Esophagus (tissue), 2 donors: ENCODE data around the gene ARHGEF3. TPM values are rescaled to one million over a fixed set of nuclear protein-coding genes. Genes with fewer than 3 reads are reported as not detected.
"Not testable (repeated sequence)": the region's sequence is repeated elsewhere in the genome, so short reads cannot be mapped to it uniquely, and the experiment has no call there.

Experiments used
- H3K27ac ChIP-seq, 2 donors: one replicate each; pipeline ENCODE4 v1.5.1; 2013; ENCODE audit warnings: low read depth in 2 of 2, mild to moderate bottlenecking in 2 of 2, inconsistent platforms in 1 of 2, low read length in 1 of 2, moderate library complexity in 1 of 2
- H3K27me3 ChIP-seq, 2 donors: one replicate each; pipeline ENCODE4 v1.6.1; 2013; ENCODE audit warnings: low read length in 2 of 2, control low read depth in 1 of 2, mild to moderate bottlenecking in 1 of 2; ENCODE audit not compliant: insufficient read depth in 2 of 2, control insufficient read depth in 1 of 2
- H3K36me3 ChIP-seq, 2 donors: one replicate each; pipeline ENCODE4 v1.6.1; 2013; ENCODE audit warnings: low read length in 1 of 2; ENCODE audit not compliant: control insufficient read depth in 2 of 2, insufficient read depth in 2 of 2
- H3K4me1 ChIP-seq, 2 donors: one replicate each; pipeline ENCODE4 v1.6.1; 2013; ENCODE audit warnings: low read length in 1 of 2; ENCODE audit not compliant: control insufficient read depth in 2 of 2, insufficient read depth in 2 of 2
- H3K4me3 ChIP-seq, 2 donors: one replicate each; pipeline ENCODE4 v1.5.1; 2013; ENCODE audit warnings: low read length in 2 of 2, mild to moderate bottlenecking in 2 of 2, low read depth in 1 of 2, moderate library complexity in 1 of 2
- H3K9me3 ChIP-seq, 2 donors: one replicate each; pipeline ENCODE4 v1.6.1; 2013; ENCODE audit warnings: mild to moderate bottlenecking in 2 of 2, low read depth in 1 of 2, low read length in 1 of 2, moderate library complexity in 1 of 2; ENCODE audit not compliant: control insufficient read depth in 2 of 2, insufficient read depth in 1 of 2
- WGBS, 2 donors: extraction: QIAGEN DNeasy Blood & Tissue Kit; methylation state at CpG; one replicate each; pipeline ENCODE4 v1.1.7; 2013; 5-methylcytosine and 5-hydroxymethylcytosine counted together
- polyA plus RNA-seq, 2 donors: library from polyadenylated mRNA; stranded (reverse); fragments of 200-250 nt; gene quantifications; one replicate each; pipeline ENCODE4 v1.2.3, GENCODE V29; 2013
- donor health status: healthy with polysubstance abuse.
- donor health status: Bipolar disorder and iron deficiency.

The ARHGEF3 gene
- polyA plus RNA-seq, 2 donors: 11.1 to 13.2 TPM

DNA sequence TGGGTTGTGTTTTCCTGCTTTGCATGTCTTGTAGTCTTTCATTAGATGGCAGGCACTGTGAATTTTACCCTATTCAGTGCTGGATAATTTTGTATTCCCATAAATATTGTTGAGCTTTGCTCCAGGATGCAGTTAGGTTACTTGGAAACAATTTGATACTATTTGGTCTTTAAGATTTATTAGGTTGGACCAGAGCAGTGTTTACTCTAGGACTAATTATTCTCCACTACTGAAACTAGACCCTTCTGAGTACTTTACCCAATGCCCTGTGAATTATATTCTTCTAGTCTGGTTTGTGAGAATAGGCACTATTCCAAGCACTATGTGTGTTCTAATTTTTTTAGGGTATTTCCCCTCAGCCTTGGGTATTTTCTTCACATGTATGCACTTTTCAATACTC lies 80.9 kb downstream of the ARHGEF3 start:
- Histone ChIP-seq H3K36me3 (peaks cover 3 to 4% of the 10 kb centered on the region in 2 donors), H3K9me3 (no peaks in the 10 kb centered on the region), H3K27ac (no peak overlapping the region), H3K4me1 (no peaks in the 10 kb centered on the region), H3K4me3 (no peak overlapping the region), H3K27me3 (no peaks in the 10 kb centered on the region)

- H3K36me3 ChIP-seq, H3K27me3 ChIP-seq, H3K27ac ChIP-seq, H3K4me3 ChIP-seq, H3K9me3 ChIP-seq, H3K4me1 ChIP-seq: not testable (repeated sequence)
- 95 to 97% methylated on average over 21 of the region's 21 CpGs for WGBS, 2 donors
Measured at GRCh38 chr3:56718809-56719208, 82.9 kb downstream of the ARHGEF3 start.

DNA sequence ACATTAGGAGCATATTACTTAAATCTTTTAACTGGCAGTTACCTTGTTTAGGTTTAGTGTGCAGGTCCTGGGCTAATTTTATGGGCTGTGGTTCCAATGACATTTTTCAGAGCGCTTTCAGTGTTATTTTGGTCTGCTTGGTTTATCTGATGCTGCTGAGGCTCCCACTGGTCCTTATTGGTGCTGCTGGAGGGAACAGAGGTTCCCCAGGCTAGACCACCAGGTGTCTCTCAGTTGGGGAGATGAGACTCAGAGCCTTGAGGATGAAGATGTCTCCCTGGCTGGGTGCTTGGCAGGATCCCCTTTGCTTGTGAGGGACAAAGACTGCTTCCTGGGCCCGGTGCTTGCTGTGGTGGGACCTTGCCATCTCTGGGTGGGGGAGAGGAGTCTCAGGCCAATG lies 90.4 kb downstream of the ARHGEF3 start:
- Histone ChIP-seq H3K27me3 (no peaks in the 10 kb centered on the region), H3K4me1 (no peaks in the 10 kb centered on the region), H3K9me3 (no peaks in the 10 kb centered on the region), H3K4me3 (no peak overlapping the region), H3K27ac (no peak overlapping the region), H3K36me3 (no peaks in the 10 kb centered on the region)
- WGBS, 2 donors: 89 to 92% methylated on average over 2 of the region's 2 CpGs

DNA sequence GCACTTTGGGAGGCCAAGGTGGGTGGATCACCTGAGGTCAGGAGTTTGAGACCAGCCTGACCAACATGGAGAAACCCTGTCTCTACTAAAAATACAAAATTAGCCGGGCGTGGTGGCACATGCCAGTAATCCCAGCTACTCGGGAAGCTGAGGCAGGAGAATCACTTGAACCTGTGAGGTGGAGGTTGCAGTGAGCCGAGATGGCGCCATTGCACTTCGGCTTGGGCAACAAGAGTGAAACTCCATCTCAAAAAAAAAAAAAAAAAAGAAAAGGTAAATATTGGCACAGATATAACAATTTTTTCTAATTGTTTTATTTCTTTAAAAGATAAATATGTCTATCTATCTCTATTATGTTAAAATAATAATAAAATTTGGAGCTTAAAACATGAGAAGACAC lies 94.3 kb downstream of the ARHGEF3 start:
- H3K36me3 ChIP-seq, H3K4me1 ChIP-seq, H3K9me3 ChIP-seq, H3K27me3 ChIP-seq, H3K4me3 ChIP-seq, H3K27ac ChIP-seq: not testable (repeated sequence)
- 88 to 93% methylated on average over 6 of the region's 6 CpGs for WGBS, 2 donors

DNA sequence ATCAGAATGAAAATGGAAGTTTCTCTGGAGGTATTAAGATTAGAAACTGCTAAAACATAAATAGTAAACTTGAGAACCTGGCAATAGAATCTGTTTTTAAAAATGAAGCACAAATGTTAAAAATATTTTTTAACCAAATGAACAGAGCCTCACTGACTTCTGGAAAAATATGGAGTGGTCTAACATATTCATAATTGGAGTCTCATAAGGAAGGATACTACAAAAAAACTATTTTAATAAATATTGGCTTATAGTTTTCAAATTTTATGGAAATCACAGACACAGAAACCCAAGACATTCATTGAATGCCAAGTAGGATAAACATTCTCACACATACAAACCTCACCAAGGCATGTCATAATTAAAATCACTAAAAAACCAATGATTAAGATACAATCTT lies 95.1 kb downstream of the ARHGEF3 start:
- Histone ChIP-seq H3K9me3 (no peaks in the 10 kb centered on the region), H3K27ac (no peak overlapping the region), H3K4me3 (no peak overlapping the region), H3K36me3 (no peaks in the 10 kb centered on the region), H3K27me3 (no peaks in the 10 kb centered on the region), H3K4me1 (no peaks in the 10 kb centered on the region)

GRCh38 chr3:56704706-56705105 lies 97.0 kb downstream of the ARHGEF3 start:
- Histone ChIP-seq H3K9me3 (no peaks in the 10 kb centered on the region), H3K27me3 (no peaks in the 10 kb centered on the region), H3K36me3 (no peaks in the 10 kb centered on the region), H3K4me3 (no peak overlapping the region), H3K4me1 (no peaks in the 10 kb centered on the region), H3K27ac (no peak overlapping the region)
- WGBS, 2 donors: 79 to 90% methylated on average over 3 of the region's 3 CpGs

DNA sequence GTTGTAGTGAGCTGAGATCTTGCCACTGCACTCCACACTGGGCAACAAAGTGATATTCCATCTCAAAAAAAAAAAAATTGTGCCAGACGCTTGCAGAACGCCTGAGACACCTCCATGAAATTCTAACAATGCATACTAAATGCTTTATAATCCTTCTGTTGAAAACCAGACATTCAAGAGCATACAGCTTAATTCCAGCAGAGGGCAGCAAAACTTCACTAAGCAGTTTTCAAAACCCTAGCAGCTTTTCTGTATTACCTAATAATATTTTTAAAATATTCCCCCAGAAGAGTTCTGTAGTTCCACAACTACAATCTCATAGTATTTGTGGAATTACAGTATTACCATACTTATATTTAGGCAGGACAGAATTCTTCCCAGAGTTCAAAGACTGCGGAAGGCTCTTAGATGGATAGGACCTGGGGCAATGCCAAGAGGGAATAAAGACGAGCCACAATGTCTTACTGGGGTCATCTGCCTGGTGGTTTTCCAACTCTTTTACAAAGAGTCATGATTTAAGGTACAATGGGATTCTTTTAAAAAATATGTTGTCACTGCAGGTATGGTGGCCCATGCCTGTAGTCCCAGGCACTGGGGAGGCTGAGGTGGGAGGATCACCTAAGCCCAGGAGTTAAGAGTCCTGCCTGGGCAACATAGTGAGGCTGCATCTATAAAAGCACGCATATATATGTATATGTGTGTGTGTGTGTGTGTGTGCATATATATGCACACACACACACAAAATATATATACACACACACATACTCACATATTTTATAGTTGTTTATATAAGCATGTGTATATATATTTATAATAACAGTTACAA lies 99.0 kb downstream of the ARHGEF3 start:
- Histone ChIP-seq H3K27ac (no peak overlapping the region), H3K9me3 (no peaks in the 10 kb centered on the region), H3K4me1 (no peaks in the 10 kb centered on the region), H3K27me3 (no peaks in the 10 kb centered on the region), H3K4me3 (no peak overlapping the region), H3K36me3 (no peaks in the 10 kb centered on the region)
- WGBS, 2 donors: 15 to 27% methylated on average over 5 of the region's 5 CpGs

DNA sequence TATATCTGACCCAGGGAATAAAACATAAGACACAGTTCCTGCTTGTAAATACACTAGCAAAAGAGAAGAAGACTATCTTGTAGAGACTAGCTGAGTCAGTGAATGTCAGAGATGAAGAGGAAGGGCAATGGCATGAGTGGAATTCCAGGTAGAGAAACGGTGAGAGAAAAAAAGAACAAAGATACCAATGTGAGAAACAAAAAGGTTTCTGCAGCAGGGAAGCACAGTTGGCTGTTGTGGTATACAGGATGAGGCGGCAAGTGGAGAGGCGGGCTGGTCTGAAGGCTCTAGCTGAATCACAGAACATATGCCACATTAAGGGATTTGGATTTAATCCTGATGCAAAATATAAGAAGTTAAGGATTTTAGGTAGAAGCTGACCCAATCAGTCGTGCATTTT lies 101.6 kb downstream of the ARHGEF3 start:
- 68 to 69% methylated on average over 4 of the region's 4 CpGs for WGBS, 2 donors
- Histone ChIP-seq H3K4me3 (no peak overlapping the region), H3K9me3 (no peaks in the 10 kb centered on the region), H3K4me1 (no peaks in the 10 kb centered on the region), H3K27ac (no peak overlapping the region), H3K27me3 (no peaks in the 10 kb centered on the region), H3K36me3 (no peaks in the 10 kb centered on the region)

- 51 to 53% methylated on average over 4 of the region's 4 CpGs for WGBS, 2 donors
- no peaks in the 10 kb centered on the region for H3K4me1 ChIP-seq
- no peak overlapping the region for H3K4me3 ChIP-seq
- peak overlapping the region in 1 of 2 donors; percentile 3 for H3K27ac ChIP-seq
- no peaks in the 10 kb centered on the region for H3K27me3 ChIP-seq
- H3K36me3 ChIP-seq: no peaks in the 10 kb centered on the region
- H3K9me3 ChIP-seq: no peaks in the 10 kb centered on the region
Measured at GRCh38 chr3:56694867-56695683, 106.7 kb downstream of the ARHGEF3 start.

DNA sequence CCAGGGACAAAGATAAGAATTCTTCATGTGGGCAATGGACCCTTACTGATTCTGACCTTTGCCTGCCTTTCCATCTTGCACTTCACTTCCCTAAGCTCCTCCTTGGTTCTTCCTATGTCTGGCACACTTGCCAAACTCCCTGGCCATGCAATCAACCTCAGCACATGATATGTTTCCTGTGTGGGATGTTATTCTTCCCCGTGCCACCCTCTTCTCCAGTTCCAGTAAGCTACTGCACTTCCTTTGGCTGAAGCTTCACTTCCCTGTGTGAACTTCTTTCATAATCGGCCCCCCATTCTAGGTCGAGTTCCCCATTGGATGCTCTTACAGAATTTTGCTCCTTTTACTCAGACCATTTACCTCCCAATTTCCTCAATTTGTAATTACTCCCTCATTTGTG lies 108.0 kb downstream of the ARHGEF3 start:
- Histone ChIP-seq H3K36me3 (no peaks in the 10 kb centered on the region), H3K9me3 (no peaks in the 10 kb centered on the region), H3K27ac (no peak overlapping the region), H3K4me1 (no peaks in the 10 kb centered on the region), H3K27me3 (no peaks in the 10 kb centered on the region), H3K4me3 (no peak overlapping the region)
- WGBS, 2 donors: 69 to 71% methylated on average over 3 of the region's 3 CpGs
